ENCODE measurements around the gene ERBB4.

The ERBB4 gene

GRCh38 chr2:211709389-211709788, 829.2 kb downstream of the ERBB4 start:
- no peak for TF ChIP-seq PAX5 (IDR thresholded peaks at IDR 0.05; ENCODE audit: insufficient read depth, low read length, severe bottlenecking)
- no peak for TF ChIP-seq POU2F2 (IDR thresholded peaks at IDR 0.05; ENCODE audit: low read depth, low read length)
- no peak for TF ChIP-seq POLR2A (IDR thresholded peaks at IDR 0.05; ENCODE audit: low read depth, low read length)
- TF ChIP-seq SPI1 (IDR thresholded peaks at IDR 0.05; ENCODE audit: low read depth, low read length): no peak
- TF ChIP-seq POLR2AphosphoS5 (IDR thresholded peaks at IDR 0.05; ENCODE audit: low read depth, low read length): no peak
- TF ChIP-seq TAF1 (IDR thresholded peaks at IDR 0.05; ENCODE audit: low read depth, low read length): no peak
- FAIRE-seq (no peak), DNase-seq (ENCODE audit: insufficient read length, low spot score) (no peak)

GRCh38 chr2:211692689-211693088, 845.9 kb downstream of the ERBB4 start:
- no peak for TF ChIP-seq POU2F2 (IDR thresholded peaks at IDR 0.05; ENCODE audit: low read depth, low read length)
- TF ChIP-seq POLR2A (IDR thresholded peaks at IDR 0.05; ENCODE audit: low read depth, low read length): no peak
- TF ChIP-seq POLR2AphosphoS5 (IDR thresholded peaks at IDR 0.05; ENCODE audit: low read depth, low read length): no peak
- no peak for TF ChIP-seq SPI1 (IDR thresholded peaks at IDR 0.05; ENCODE audit: low read depth, low read length)
- TF ChIP-seq TAF1 (IDR thresholded peaks at IDR 0.05; ENCODE audit: low read depth, low read length): no peak
- no peak for TF ChIP-seq PAX5 (IDR thresholded peaks at IDR 0.05; ENCODE audit: insufficient read depth, low read length, severe bottlenecking)
- DNase-seq (ENCODE audit: insufficient read length, low spot score) (no peak), FAIRE-seq (no peak)

- DNase-seq (ENCODE audit: insufficient read length, low spot score): no peak
- no peak for FAIRE-seq
- TF ChIP-seq POLR2A (IDR thresholded peaks at IDR 0.05; ENCODE audit: low read depth, low read length) (no peak), POU2F2 (IDR thresholded peaks at IDR 0.05; ENCODE audit: low read depth, low read length) (no peak), PAX5 (IDR thresholded peaks at IDR 0.05; ENCODE audit: insufficient read depth, low read length, severe bottlenecking) (no peak), SPI1 (IDR thresholded peaks at IDR 0.05; ENCODE audit: low read depth, low read length) (no peak), POLR2AphosphoS5 (IDR thresholded peaks at IDR 0.05; ENCODE audit: low read depth, low read length) (no peak), TAF1 (IDR thresholded peaks at IDR 0.05; ENCODE audit: low read depth, low read length) (no peak)
Observed at GRCh38 chr2:211690736-211691135, 847.9 kb downstream of the ERBB4 start.

- TF ChIP-seq TAF1 (IDR thresholded peaks at IDR 0.05; ENCODE audit: low read depth, low read length) (no peak), POLR2A (IDR thresholded peaks at IDR 0.05; ENCODE audit: low read depth, low read length) (no peak), SPI1 (IDR thresholded peaks at IDR 0.05; ENCODE audit: low read depth, low read length) (no peak), PAX5 (IDR thresholded peaks at IDR 0.05; ENCODE audit: insufficient read depth, low read length, severe bottlenecking) (no peak), POLR2AphosphoS5 (IDR thresholded peaks at IDR 0.05; ENCODE audit: low read depth, low read length) (no peak), POU2F2 (IDR thresholded peaks at IDR 0.05; ENCODE audit: low read depth, low read length) (no peak)
- no peak for FAIRE-seq
- no peak for DNase-seq (ENCODE audit: insufficient read length, low spot score)
Observed at GRCh38 chr2:211688196-211688595, 850.4 kb downstream of the ERBB4 start.

- DNase-seq (ENCODE audit: insufficient read length, low spot score) (no peak), FAIRE-seq (no peak)
- TF ChIP-seq POLR2AphosphoS5 (IDR thresholded peaks at IDR 0.05; ENCODE audit: low read depth, low read length) (no peak), TAF1 (IDR thresholded peaks at IDR 0.05; ENCODE audit: low read depth, low read length) (no peak), PAX5 (IDR thresholded peaks at IDR 0.05; ENCODE audit: insufficient read depth, low read length, severe bottlenecking) (no peak), POLR2A (IDR thresholded peaks at IDR 0.05; ENCODE audit: low read depth, low read length) (no peak), SPI1 (IDR thresholded peaks at IDR 0.05; ENCODE audit: low read depth, low read length) (no peak), POU2F2 (IDR thresholded peaks at IDR 0.05; ENCODE audit: low read depth, low read length) (no peak)
Observed at GRCh38 chr2:211674715-211675114, 863.9 kb downstream of the ERBB4 start.

GRCh38 chr2:211673133-211673905, 865.3 kb downstream of the ERBB4 start:
- DNase-seq (ENCODE audit: insufficient read length, low spot score): no peak
- no peak for TF ChIP-seq POLR2AphosphoS5 (IDR thresholded peaks at IDR 0.05; ENCODE audit: low read depth, low read length)
- TF ChIP-seq TAF1 (IDR thresholded peaks at IDR 0.05; ENCODE audit: low read depth, low read length): no peak
- no peak for TF ChIP-seq POU2F2 (IDR thresholded peaks at IDR 0.05; ENCODE audit: low read depth, low read length)
- no peak for FAIRE-seq

- DNase-seq (ENCODE audit: insufficient read length, low spot score): no peak
- TF ChIP-seq POLR2A (IDR thresholded peaks at IDR 0.05; ENCODE audit: low read depth, low read length) (no peak), SPI1 (IDR thresholded peaks at IDR 0.05; ENCODE audit: low read depth, low read length) (no peak), PAX5 (IDR thresholded peaks at IDR 0.05; ENCODE audit: insufficient read depth, low read length, severe bottlenecking) (no peak), POU2F2 (IDR thresholded peaks at IDR 0.05; ENCODE audit: low read depth, low read length) (no peak), POLR2AphosphoS5 (IDR thresholded peaks at IDR 0.05; ENCODE audit: low read depth, low read length) (no peak), TAF1 (IDR thresholded peaks at IDR 0.05; ENCODE audit: low read depth, low read length) (no peak)
- no peak for FAIRE-seq
Observed at GRCh38 chr2:211671977-211672376, 866.6 kb downstream of the ERBB4 start.

GRCh38 chr2:211665299-211665698, 873.3 kb downstream of the ERBB4 start:
- FAIRE-seq: no peak
- TF ChIP-seq TAF1 (IDR thresholded peaks at IDR 0.05; ENCODE audit: low read depth, low read length): no peak
- no peak for DNase-seq (ENCODE audit: insufficient read length, low spot score)

- FAIRE-seq: no peak
- no peak for TF ChIP-seq POLR2A (IDR thresholded peaks at IDR 0.05; ENCODE audit: low read depth, low read length)
- no peak for TF ChIP-seq POU2F2 (IDR thresholded peaks at IDR 0.05; ENCODE audit: low read depth, low read length)
- DNase-seq (ENCODE audit: insufficient read length, low spot score): no peak
Observed at GRCh38 chr2:211664321-211664720, 874.3 kb downstream of the ERBB4 start.

- FAIRE-seq (no peak), DNase-seq (ENCODE audit: insufficient read length, low spot score) (no peak)
Observed at GRCh38 chr2:211654211-211654780, 884.3 kb downstream of the ERBB4 start.

More at GRCh38 chr2:211654211-211654780, 884.3 kb downstream of the ERBB4 start:
- TF ChIP-seq PAX5 (IDR thresholded peaks at IDR 0.05; ENCODE audit: insufficient read depth, low read length, severe bottlenecking): no peak
- TF ChIP-seq POU2F2 (IDR thresholded peaks at IDR 0.05; ENCODE audit: low read depth, low read length): no peak
- no peak for TF ChIP-seq SPI1 (IDR thresholded peaks at IDR 0.05; ENCODE audit: low read depth, low read length)
- TF ChIP-seq POLR2A (IDR thresholded peaks at IDR 0.05; ENCODE audit: low read depth, low read length): no peak
- no peak for TF ChIP-seq POLR2AphosphoS5 (IDR thresholded peaks at IDR 0.05; ENCODE audit: low read depth, low read length)

Measured in GM12891 (cell line).